DOHH2 (cell line): Measurements from ENCODE around the gene PPP2R2B.

Experiments
- H3F3A ChIP-seq: fragments of 200-600 bp; sonication (generic), shearing (Covaris generic); 2 replicates; pipeline ENCODE4 v1.6.0; 2016; ENCODE audit warnings: antibody characterized with exemption, mild to moderate bottlenecking; ENCODE audit not compliant: control insufficient read depth, insufficient read depth
- H3K27ac ChIP-seq: fragments of 200-600 bp; sonication (generic); 2 replicates; pipeline ENCODE4 v1.5.1; 2014; ENCODE audit warnings: low read depth, mild to moderate bottlenecking, low read length, moderate library complexity
- H3K27me3 ChIP-seq: fragments of 200-600 bp; sonication (generic); 2 replicates; pipeline ENCODE4 v1.6.1; 2014; ENCODE audit warnings: mild to moderate bottlenecking, low read length, mixed read lengths; ENCODE audit not compliant: control insufficient read depth
- H3K36me3 ChIP-seq: fragments of 200-600 bp; sonication (generic); 2 replicates; pipeline ENCODE4 v1.6.1; 2014; ENCODE audit warnings: mild to moderate bottlenecking, low read length, moderate library complexity, mixed read lengths; ENCODE audit not compliant: control insufficient read depth
- H3K4me1 ChIP-seq: fragments of 200-600 bp; sonication (generic); 2 replicates; pipeline ENCODE4 v1.6.1; 2014; ENCODE audit warnings: mild to moderate bottlenecking, low read length, mixed read lengths; ENCODE audit not compliant: control insufficient read depth
- H3K4me2 ChIP-seq: fragments of 200-600 bp; sonication (generic); 2 replicates; pipeline ENCODE4 v1.6.0; 2014; ENCODE audit warnings: mild to moderate bottlenecking, low read length, moderate library complexity
- H3K4me3 ChIP-seq: fragments of 200-600 bp; sonication (generic); 2 replicates; pipeline ENCODE4 v1.5.1; 2014; ENCODE audit warnings: mild to moderate bottlenecking, low read length, mixed read lengths
- H3K79me2 ChIP-seq: fragments of 200-600 bp; sonication (generic); 2 replicates; pipeline ENCODE4 v1.6.1; 2014; ENCODE audit warnings: mild to moderate bottlenecking, low read length, mixed read lengths; ENCODE audit not compliant: control insufficient read depth
- H3K9me2 ChIP-seq: fragments of 200-600 bp; sonication (generic); replicated peaks from 2 replicates; pipeline ENCODE4 v1.6.1; 2014; ENCODE audit warnings: mild to moderate bottlenecking, low read length, mixed read lengths; ENCODE audit not compliant: control insufficient read depth
- H3K9me3 ChIP-seq: fragments of 200-600 bp; sonication (generic); 2 replicates; pipeline ENCODE4 v1.6.1; 2014; ENCODE audit warnings: antibody characterized with exemption, low read length, mixed read lengths; ENCODE audit not compliant: control insufficient read depth, insufficient read depth
- H4K20me1 ChIP-seq: fragments of 200-600 bp; sonication (generic); 2 replicates; pipeline ENCODE4 v1.6.0; 2014; ENCODE audit warnings: low read depth, mild to moderate bottlenecking, antibody characterized with exemption, low read length, moderate library complexity; ENCODE audit not compliant: control insufficient read depth, insufficient read depth
- EZH2phosphoT487 ChIP-seq: fragments of 200-600 bp; sonication (generic); IDR thresholded peaks from 2 replicates; pipeline ENCODE4 v1.6.1; 2017; ENCODE audit warnings: borderline replicate concordance, mild to moderate bottlenecking, antibody characterized with exemption, low read length, moderate library complexity, mixed read lengths
- TF ChIP-seq, protein P1 (sequence below): fragments of 200-600 bp; sonication (generic); IDR thresholded peaks from one replicate; pipeline ENCODE4 v1.5.1; 2014; ENCODE audit warnings: antibody characterized with exemption, mild to moderate bottlenecking, low read depth, low read length; ENCODE audit not compliant: poor library complexity, severe bottlenecking

PPP2R2B gene

GRCh38 chr5:146683861-146684260, 194.7 kb downstream of the PPP2R2B start:
- Histone ChIP-seq H3F3A (no peaks in the 10 kb centered on the region), H3K4me3 (no peak overlapping the region), H3K9me2 (no peaks in the 10 kb centered on the region), H3K27ac (no peak overlapping the region), H3K36me3 (no peaks in the 10 kb centered on the region), H3K27me3 (no peaks in the 10 kb centered on the region), H3K4me1 (no peaks in the 10 kb centered on the region), H4K20me1 (no peaks in the 10 kb centered on the region), H3K9me3 (no peaks in the 10 kb centered on the region), H3K79me2 (no peaks in the 10 kb centered on the region), H3K4me2 (no peak overlapping the region)
- TF ChIP-seq, protein P1, sequence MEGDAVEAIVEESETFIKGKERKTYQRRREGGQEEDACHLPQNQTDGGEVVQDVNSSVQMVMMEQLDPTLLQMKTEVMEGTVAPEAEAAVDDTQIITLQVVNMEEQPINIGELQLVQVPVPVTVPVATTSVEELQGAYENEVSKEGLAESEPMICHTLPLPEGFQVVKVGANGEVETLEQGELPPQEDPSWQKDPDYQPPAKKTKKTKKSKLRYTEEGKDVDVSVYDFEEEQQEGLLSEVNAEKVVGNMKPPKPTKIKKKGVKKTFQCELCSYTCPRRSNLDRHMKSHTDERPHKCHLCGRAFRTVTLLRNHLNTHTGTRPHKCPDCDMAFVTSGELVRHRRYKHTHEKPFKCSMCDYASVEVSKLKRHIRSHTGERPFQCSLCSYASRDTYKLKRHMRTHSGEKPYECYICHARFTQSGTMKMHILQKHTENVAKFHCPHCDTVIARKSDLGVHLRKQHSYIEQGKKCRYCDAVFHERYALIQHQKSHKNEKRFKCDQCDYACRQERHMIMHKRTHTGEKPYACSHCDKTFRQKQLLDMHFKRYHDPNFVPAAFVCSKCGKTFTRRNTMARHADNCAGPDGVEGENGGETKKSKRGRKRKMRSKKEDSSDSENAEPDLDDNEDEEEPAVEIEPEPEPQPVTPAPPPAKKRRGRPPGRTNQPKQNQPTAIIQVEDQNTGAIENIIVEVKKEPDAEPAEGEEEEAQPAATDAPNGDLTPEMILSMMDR: no peak
- no peak for TF ChIP-seq EZH2phosphoT487

GRCh38 chr5:146682899-146683532, 195.5 kb downstream of the PPP2R2B start:
- no peak overlapping the region for H3K4me2 ChIP-seq
- H3K9me3 ChIP-seq: no peaks in the 10 kb centered on the region
- no peaks in the 10 kb centered on the region for H3K27me3 ChIP-seq
- TF ChIP-seq, protein P1: no peak
- no peak for TF ChIP-seq EZH2phosphoT487
- H3F3A ChIP-seq: no peaks in the 10 kb centered on the region
- no peak overlapping the region for H3K27ac ChIP-seq
- no peaks in the 10 kb centered on the region for H3K36me3 ChIP-seq
- H3K4me3 ChIP-seq: no peak overlapping the region
- H3K4me1 ChIP-seq: no peaks in the 10 kb centered on the region
- no peaks in the 10 kb centered on the region for H3K9me2 ChIP-seq
- H4K20me1 ChIP-seq: no peaks in the 10 kb centered on the region
- no peaks in the 10 kb centered on the region for H3K79me2 ChIP-seq

DNA sequence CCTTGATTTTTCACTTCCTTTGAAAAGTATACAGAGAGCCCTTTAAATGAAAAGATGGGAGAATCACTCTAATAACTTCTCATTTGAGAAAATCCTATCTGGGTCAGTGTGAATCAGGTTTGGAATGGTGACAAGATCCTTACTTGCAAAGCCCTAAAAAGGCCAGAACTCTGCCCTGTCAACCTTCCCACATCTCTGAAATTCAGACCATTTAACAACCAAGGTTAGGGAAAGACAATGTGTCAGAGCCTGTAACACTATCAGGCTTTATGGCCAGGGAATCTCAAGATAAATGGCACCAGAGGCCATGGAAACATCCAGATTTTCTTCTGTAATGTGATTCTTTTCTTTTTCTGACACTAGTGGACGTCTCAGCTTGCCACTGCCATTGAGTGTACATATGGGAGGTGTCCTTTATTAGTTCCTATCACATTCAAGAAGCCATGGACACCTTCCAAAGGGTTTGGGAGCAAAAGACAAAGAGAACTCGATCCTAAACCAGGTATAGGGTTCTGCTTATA, 196.9 kb downstream of the PPP2R2B start:
- Histone ChIP-seq H3K9me2 (no peaks in the 10 kb centered on the region), H3K79me2 (no peaks in the 10 kb centered on the region), H3K27ac (no peak overlapping the region), H3K4me2 (no peak overlapping the region), H3K27me3 (no peaks in the 10 kb centered on the region), H3K4me3 (no peak overlapping the region), H3K36me3 (no peaks in the 10 kb centered on the region), H3F3A (no peaks in the 10 kb centered on the region), H3K9me3 (no peaks in the 10 kb centered on the region), H4K20me1 (no peaks in the 10 kb centered on the region), H3K4me1 (no peaks in the 10 kb centered on the region)
- TF ChIP-seq EZH2phosphoT487: no peak
- TF ChIP-seq, protein P1: no peak
